Activated CD8-positive, alpha-beta memory T cell treated with anti-CD3 and anti-CD28 coated beads, Interleukin-2, amount 50 U/mL, for 1 hour (primary cell): ENCODE results near the gene IFI16.

Experiments used
- DNase-seq: peaks from one replicate; pipeline ENCODE4 v3.0.0-alpha.2; 2020; ENCODE audit errors: extremely low read depth

Gene IFI16

DNA sequence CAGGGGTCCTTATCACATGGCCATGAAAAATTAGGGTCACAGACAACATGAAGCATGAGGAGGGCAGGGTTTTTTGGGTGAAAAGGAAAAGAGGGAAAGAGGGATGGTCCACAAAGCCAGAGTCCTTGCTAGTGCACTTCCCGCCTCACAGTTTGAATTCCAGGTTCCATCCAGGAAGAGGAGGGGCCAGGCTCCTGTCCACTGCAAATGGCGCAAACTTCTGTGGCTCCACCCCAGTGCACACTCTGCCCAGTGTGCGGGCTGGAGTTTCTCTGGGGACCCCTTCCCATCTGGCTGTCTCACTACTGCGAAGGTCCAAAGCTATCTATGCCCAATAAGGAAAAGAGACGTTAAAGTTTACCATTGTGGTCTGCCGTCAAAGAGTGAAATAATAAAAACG lies 49.0 kb downstream of the IFI16 start:
- no peak for DNase-seq

DNA sequence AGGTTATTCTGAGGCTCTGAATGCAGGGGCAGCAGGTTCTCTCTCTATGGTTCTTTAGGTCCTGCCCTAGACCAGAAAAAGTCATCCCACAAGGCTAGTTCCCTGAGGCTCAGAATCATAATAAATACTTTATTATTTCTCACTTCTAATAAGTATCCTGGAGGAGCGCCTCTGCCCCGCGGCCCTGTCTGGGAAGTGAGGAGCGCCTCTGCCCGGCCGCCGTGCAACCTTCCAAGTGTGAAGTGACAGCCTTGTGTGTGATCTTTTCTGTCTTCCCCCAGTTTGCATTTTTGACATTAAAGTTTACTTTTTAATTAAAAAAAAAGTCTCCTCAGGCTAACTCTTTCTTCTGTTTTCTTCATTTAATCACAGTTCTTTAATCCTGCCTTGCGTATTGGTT lies 55.4 kb downstream of the IFI16 start:
- no peak for DNase-seq

- no peak for DNase-seq
Measured at GRCh38 chr1:159066108-159066507, 56.4 kb downstream of the IFI16 start.

GRCh38 chr1:159067699-159068621 lies 58.3 kb downstream of the IFI16 start:
- DNase-seq = no peak

DNA sequence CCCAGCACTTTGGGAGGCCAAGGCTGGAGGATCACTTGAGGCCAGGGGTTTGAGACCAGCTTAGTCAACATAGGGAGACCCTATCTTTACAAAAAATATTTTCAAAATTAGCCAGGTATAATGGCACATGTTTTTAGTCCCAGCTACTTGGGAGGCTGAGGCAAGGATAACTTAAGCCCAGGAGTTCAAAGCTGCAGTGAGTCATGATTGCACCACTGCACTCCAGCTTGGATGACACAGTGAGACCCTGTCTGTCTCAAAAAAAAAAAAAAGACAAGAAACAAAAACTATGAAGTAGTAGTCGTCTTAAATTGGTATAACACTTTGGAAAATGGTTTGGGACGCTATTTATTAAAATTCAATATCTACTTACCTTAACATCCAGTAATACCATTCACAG lies 59.2 kb downstream of the IFI16 start:
- no peak for DNase-seq

DNA sequence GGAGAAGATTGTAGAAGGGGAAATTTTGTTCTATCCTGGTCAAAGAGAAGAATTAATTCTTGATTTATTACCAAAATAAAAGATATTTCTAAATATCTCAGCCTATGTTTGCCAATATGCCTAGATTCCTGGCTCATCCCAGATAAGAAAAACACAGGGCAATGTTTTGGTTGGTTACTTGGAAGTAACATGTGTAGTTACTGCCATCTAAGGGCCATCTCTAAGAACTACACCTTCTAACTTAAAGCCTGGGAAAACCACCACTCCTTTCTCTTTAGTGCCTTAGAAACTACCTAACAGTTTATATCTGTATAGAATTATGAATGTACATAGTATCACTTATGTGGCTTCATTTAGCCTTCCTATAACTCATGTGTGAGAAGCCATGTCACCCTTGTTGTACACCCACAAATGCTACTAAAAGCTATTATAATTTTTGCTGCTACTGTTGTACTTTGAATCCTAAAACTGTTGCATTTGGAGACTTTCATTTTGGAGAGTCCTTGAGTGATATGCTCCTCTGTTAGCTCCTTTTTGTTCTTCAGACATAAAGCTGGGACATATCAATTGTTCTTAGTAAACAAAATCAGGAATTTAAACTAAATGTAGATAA lies 62.4 kb downstream of the IFI16 start:
- DNase-seq = no peak

DNA sequence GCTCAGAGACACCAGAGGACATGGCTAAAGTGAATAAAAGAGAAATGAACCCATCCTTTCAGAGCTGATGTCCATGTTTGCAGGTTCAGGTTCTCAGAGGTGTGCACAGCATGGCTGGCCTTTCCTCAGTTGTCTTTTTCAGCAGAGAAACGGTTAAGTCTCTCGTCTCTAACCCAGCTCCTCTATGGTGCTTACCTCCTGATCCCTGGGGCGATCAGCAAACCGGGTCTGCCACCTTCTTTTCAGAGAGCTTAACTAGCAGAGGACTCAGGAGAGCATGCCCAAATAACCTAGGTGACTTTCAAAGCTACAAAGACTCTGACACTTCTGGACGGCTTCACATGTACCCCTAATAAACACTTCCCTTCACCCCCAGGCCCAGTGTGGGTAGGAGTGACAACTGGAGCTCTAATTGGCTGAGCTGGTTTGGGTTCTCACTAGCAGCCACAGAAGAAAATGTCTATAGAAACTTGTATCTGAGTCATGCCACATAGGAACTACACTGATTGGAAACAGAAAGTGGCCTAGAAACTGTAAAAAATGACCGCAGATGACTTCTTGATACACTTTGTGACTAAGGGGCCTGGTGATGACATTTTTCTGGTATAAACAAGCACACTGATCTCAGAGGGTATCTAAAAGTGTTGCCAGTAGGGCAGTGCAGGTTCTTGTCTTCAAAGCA lies 66.9 kb downstream of the IFI16 start, which contains the start of gene AIM2:
AIM2 (minus strand) TSS at position 329 of the 682 bp plus-strand sequence. CDS start 3,267 bp downstream, outside the sequence.
- DNase-seq = peak; percentile 29

DNA sequence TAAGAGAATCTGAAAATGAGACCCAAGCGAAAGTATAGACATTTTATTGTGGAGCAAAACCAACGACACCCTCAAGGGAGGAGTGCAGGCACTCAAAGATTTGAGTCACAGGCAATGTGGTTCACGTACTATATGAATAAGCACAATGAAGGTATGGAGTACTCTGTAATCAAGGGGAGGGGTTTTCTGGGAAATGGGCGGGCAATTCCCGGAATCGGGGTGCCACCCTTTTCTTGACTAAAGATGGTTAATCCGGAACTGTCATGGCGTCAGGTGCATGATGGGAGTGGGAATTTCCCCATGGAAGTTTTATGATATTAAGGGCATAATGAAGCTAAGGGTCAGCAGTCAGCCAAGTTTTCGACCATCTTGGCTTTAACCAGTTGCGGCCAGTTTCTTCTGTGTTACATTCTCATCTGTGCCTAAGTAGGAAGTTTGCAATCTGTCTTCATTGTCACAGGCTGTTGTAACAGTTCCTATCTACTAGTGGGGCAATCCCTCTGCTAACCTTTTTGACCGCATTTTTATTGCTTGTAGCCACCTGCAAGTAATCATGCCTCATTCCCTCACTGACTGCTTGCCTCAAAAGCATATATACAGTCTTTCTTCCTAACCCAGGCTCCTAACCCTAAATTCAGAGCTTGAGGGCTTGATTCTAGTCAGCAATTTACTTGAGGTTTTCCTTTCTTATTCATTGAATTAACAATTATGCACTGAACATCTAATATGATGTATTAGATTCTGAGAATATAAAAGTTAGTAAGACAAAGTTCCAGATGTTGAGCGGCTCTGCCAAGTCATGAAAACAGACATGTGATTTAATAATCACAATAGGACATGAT lies 67.6 kb downstream of the IFI16 start:
- DNase-seq = peak; percentile 48

- DNase-seq = no peak
Measured at GRCh38 chr1:159079525-159079924, 69.8 kb downstream of the IFI16 start.

GRCh38 chr1:159081626-159082025 lies 71.9 kb downstream of the IFI16 start:
- DNase-seq = no peak

GRCh38 chr1:159083013-159083412 lies 73.3 kb downstream of the IFI16 start:
- DNase-seq = no peak

DNA sequence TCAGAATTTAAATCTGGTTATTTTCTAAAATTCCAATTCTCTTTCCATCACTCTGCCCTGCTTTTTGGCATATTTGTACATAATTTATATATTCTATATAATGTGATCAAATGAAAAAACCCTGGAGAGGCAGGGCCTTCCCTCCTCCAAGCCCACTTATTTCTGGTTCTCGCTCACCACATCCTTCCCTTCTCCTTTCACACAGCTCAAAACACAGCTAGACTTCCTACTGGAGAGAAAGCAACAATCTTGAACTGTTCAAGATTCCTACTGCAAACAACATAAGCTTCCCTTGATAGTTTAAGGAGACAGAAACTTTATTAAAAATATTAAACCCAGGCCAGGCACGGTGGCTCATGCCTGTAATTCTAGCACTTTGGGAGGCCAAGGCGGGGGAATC lies 74.4 kb downstream of the IFI16 start:
- DNase-seq = no peak

- DNase-seq = no peak
Measured at GRCh38 chr1:159084867-159085266, 75.2 kb downstream of the IFI16 start.

- DNase-seq = no peak
Measured at GRCh38 chr1:159088050-159088449, 78.3 kb downstream of the IFI16 start.

DNA sequence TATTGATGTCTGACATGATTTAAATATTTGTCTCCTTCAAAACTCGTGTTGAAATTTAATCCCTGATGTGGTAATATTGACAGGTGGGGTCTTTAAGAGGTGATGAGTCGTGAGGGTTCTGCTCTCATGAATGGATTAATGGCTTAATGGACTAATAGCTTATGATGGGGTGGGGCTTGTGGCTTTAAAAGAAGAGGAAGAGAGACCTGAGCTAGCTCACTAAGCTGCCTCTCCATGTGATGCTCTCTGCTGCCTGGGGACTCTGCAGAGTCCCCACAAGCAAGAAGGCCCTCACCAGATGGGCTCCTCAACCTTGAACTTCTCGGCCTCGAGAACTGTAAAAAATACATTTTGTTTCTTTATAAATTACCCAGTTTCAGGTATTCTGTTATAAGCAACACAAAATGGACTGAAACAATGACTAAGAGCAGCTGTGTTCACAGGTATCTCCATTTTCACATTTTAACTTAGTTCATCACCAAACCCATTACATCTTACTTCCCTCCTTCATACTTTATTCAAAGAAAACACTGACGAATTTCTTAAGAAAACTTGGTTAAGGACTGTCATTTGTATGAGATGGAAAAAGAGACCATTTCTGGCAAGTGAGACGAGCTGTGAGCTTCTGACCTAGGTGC lies 79.0 kb downstream of the IFI16 start:
- DNase-seq = no peak

DNA sequence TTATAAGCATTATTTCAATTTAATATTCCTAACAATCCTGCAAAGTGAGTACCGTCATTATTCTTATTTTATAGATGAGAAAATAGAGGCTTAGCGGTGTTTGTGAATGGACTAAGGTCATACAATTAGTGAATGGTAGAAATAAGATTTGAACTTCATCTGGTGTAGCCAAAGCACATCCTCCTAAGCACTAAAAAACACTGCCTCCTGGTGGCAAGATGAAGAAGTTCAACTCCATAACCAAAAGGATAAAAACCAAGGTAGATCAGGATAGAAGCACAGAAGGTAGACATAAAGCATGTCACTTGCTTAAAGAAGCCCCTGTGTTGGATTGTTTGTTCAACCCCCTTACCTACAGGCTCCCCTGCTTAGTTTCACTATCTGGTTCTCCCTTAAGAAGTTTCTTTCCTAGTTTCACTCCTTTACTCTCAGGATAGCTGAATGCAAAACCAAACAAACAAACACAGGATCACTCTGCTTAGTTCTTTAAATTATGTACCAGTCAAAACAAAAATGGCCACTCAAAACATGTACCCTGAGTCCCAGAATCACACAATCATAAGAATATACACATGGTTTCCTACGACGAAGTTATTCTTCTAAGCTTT lies 79.6 kb downstream of the IFI16 start:
- peak; percentile 4 for DNase-seq

DNA sequence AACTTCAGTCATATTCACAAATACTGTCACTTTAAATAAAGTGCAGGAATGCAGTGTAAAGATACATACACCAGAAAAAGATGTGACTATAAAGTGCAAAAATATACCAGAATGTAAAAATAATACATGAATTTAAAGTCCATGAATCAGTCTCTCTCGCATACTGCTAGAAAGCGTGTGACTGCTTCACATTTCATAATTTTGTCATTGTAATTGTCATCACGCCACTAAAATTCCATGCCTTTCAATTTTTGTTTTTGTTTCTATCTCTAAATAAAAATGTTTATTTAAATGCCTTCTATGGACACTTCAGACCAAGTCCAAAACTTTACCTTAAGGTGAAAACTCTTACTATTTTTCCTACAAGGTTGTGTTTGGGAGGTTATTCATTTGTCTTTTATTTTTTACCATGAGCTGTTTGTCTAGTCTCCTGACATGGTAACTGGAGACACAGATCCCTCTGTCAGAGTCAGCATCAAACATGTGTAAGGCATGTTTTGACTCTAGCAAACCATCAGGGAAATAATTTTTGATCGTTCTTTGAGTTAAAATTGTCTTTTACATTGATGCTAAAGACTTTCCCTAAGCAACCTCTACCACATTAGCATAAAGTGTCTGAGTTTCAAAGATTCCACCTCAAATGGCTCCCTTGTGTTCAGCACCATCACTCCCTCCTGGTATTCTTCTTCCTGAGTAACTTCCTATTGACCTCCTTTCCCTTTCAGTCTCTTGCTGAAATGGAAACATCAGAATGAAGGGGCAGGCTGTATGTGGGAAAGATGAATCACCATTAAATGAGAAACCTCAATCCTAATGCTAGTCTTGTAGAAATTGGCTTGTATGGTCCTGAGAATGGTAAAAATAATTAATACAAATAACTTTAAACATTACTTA lies 80.8 kb downstream of the IFI16 start:
- no peak for DNase-seq

DNA sequence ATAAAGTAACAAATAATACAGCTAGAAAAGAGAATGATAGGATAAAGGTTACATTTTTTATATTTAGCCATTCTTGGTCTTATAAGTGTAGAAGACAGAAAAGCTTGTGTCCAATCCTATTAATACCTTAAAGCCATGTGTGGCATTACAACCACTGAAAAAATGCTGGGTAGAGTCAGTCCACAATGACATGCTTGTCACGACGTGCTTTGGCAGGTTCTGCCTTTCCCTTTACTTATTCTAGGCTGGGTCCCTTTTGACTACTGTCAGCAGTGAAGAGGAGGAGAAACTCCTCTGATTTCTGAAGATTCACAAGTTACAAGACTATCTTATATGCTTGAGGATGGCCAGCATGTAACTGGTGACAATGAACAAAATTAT lies 81.5 kb downstream of the IFI16 start:
- no peak for DNase-seq

DNA sequence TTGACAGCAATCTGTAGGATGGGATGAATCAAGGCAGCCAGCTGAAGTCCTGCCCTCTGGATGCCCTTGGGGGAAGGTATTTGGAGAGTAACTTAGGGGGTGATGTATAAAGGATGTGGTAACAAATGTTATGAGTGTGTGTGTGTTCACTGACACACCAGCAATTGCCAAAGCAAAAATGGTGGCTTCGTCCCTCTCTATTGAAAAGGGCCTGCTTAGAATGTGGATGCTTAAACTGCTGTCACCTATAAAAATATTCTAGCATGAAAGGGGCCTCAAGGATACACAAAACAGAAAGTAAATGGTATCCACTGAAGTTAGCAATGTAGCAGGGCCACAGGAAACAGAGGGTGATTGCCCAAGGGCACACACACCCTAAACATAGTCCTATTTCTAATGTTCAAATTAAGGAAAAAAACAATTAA lies 81.9 kb downstream of the IFI16 start:
- DNase-seq = no peak
